RWPE2 (cell line): ENCODE results near the gene LAPTM5.
A peak's percentile ranks its signal among the peaks of the same experiment; 100 is the strongest.

ENCODE experiments used
- ATAC-seq: fragments of 200-7000 bp; cut with Tn5 transposase; 3 replicates; pipeline ENCODE4 v1.9.1; 2021; ENCODE audit warnings: low read depth
- DNase-seq: peaks from one replicate; pipeline ENCODE4 v3.0.0-alpha.2; 2020; ENCODE audit warnings: low spot score
- H3K27ac ChIP-seq: fragments of 450-650 bp; 2 replicates; pipeline ENCODE4 v1.5.1; 2017; ENCODE audit warnings: mild to moderate bottlenecking; ENCODE audit not compliant: poor library complexity, severe bottlenecking
- H3K27me3 ChIP-seq: fragments of 250-450 bp; sonication (Bioruptor Pico); 2 replicates; pipeline ENCODE4 v1.5.1; 2021; ENCODE audit warnings: mild to moderate bottlenecking, moderate library complexity; ENCODE audit not compliant: insufficient read depth, poor library complexity, severe bottlenecking
- H3K36me3 ChIP-seq: fragments of 250-450 bp; sonication (Bioruptor Pico); 2 replicates; pipeline ENCODE4 v1.5.1; 2020; ENCODE audit warnings: low read depth, mild to moderate bottlenecking, moderate library complexity
- H3K4me1 ChIP-seq: fragments of 250-450 bp; sonication (Bioruptor Pico); 2 replicates; pipeline ENCODE4 v1.5.1; 2021; ENCODE audit warnings: mild to moderate bottlenecking, moderate library complexity; ENCODE audit not compliant: insufficient read depth, poor library complexity, severe bottlenecking
- H3K4me3 ChIP-seq: fragments of 250-450 bp; sonication (Bioruptor Pico); 2 replicates; pipeline ENCODE4 v1.5.1; 2021; ENCODE audit warnings: mild to moderate bottlenecking, moderate library complexity; ENCODE audit not compliant: severe bottlenecking
- H3K9me3 ChIP-seq: fragments of 250-450 bp; sonication (Bioruptor Pico); 2 replicates; pipeline ENCODE4 v1.5.1; 2021; ENCODE audit warnings: mild to moderate bottlenecking, moderate library complexity; ENCODE audit not compliant: severe bottlenecking
- TF ChIP-seq, protein P1 (sequence below): fragments of 450-650 bp; IDR thresholded peaks from one replicate; pipeline ENCODE4 v1.5.1; 2017; ENCODE audit warnings: mild to moderate bottlenecking, moderate library complexity; ENCODE audit not compliant: poor library complexity, severe bottlenecking

LAPTM5 gene

DNA sequence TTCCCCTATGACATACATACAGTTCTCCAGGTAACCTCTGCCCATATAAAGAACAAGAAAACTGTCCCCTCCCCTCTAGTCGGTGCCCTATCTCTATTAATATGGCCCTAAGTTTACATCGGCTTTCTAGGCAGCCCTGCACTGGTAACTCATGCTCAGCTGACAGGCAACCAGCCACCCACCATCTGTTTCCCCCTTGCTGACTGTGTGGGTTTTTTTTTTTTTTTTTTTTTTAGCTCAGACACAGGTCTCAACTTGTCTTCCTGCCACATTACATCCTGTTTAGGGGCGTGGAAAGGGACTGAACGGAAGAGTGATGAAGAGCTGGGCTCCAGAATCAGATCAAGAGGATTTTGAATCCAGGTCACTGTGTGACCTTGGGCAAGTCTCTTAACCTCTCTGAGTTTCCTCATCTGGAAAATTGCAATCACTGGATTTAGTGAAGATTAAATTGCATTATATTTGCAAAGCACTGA is 14.0 kb downstream of the LAPTM5 start:
- no peak overlapping the region for H3K27ac ChIP-seq
- peak; percentile 18; the same call in 1 of the 3 replicates for ATAC-seq
- no peaks in the 10 kb centered on the region for H3K36me3 ChIP-seq

DNA sequence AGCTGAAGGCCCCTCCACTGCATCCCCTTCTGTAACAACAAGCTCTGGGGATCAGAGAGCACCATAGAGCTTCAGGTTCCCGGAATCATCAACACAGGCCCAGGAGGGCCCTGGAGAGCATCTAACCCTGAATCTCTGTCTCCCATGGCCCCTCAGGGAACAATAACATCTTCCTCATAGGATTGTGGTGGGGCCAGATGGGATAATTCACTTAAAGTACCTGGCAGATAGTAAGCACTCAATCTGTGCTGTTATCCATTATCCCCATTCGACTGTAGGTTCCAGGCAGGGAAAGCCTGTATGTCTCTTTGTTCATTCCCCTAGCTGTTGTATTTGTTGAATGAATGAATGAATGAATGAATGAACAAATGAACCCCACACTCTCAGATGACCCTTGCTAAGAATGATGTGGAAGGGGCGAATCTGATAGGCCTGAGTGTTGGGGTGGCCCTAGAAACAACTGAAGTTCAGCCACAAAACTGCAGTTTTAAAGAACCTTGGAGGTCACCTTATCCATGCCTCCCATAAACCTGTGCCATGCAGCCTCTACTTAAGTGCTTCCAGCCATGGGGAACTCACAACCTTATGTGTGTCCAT is 14.5 kb downstream of the LAPTM5 start:
- DNase-seq (no peak), ATAC-seq (no peak)
- Histone ChIP-seq H3K27me3 (no peaks in the 10 kb centered on the region), H3K4me1 (peaks cover 22% of the 10 kb centered on the region), H3K4me3 (no peak overlapping the region), H3K9me3 (no peaks in the 10 kb centered on the region), H3K36me3 (no peaks in the 10 kb centered on the region), H3K27ac (no peak overlapping the region)
- TF ChIP-seq, protein P1, sequence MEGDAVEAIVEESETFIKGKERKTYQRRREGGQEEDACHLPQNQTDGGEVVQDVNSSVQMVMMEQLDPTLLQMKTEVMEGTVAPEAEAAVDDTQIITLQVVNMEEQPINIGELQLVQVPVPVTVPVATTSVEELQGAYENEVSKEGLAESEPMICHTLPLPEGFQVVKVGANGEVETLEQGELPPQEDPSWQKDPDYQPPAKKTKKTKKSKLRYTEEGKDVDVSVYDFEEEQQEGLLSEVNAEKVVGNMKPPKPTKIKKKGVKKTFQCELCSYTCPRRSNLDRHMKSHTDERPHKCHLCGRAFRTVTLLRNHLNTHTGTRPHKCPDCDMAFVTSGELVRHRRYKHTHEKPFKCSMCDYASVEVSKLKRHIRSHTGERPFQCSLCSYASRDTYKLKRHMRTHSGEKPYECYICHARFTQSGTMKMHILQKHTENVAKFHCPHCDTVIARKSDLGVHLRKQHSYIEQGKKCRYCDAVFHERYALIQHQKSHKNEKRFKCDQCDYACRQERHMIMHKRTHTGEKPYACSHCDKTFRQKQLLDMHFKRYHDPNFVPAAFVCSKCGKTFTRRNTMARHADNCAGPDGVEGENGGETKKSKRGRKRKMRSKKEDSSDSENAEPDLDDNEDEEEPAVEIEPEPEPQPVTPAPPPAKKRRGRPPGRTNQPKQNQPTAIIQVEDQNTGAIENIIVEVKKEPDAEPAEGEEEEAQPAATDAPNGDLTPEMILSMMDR = no peak

More for the DNA sequence above, 14.0 kb downstream of the LAPTM5 start:
- Histone ChIP-seq H3K9me3 (no peaks in the 10 kb centered on the region), H3K4me1 (peaks cover 28% of the 10 kb centered on the region), H3K4me3 (no peak overlapping the region), H3K27me3 (no peaks in the 10 kb centered on the region)
- TF ChIP-seq, protein P1 = no peak
- no peak for DNase-seq

DNA sequence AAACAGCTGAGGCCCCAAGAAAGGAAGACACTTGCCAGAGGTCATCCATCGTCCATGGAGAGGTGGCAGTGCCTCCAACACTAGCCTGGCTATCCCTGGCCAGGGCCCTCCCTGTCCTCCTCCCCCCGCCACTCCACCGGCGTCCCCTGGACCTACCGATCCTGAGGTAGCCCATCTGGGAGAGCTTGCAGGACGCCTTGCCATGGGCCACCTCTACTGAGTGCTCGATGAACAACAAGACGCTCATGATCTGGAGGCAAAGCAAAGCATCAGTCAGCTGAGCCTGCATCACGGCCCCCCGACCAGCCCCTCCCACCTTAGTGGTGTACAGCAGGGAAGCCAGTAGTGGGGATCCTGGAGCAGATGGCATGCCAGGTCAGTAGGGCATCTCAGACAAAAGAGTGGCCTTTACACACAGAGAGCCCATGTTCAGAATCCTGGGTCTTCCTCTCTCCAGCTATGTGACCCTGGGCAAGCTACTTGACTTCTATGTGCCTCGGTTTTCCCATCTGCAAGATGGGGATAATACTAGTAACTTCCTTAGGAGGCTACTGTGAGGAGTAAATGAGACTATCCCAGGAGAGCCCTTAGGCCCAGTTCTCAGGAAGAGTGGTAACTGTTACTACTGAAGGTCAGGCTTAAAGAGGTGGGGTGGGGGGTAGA is 15.1 kb downstream of the LAPTM5 start:
- Histone ChIP-seq H3K27me3 (no peaks in the 10 kb centered on the region), H3K4me1 (peaks cover 19% of the 10 kb centered on the region), H3K4me3 (no peak overlapping the region), H3K27ac (no peak overlapping the region), H3K9me3 (no peaks in the 10 kb centered on the region), H3K36me3 (no peaks in the 10 kb centered on the region)
- DNase-seq (no peak), ATAC-seq (no peak)
- TF ChIP-seq, protein P1 = no peak

DNA sequence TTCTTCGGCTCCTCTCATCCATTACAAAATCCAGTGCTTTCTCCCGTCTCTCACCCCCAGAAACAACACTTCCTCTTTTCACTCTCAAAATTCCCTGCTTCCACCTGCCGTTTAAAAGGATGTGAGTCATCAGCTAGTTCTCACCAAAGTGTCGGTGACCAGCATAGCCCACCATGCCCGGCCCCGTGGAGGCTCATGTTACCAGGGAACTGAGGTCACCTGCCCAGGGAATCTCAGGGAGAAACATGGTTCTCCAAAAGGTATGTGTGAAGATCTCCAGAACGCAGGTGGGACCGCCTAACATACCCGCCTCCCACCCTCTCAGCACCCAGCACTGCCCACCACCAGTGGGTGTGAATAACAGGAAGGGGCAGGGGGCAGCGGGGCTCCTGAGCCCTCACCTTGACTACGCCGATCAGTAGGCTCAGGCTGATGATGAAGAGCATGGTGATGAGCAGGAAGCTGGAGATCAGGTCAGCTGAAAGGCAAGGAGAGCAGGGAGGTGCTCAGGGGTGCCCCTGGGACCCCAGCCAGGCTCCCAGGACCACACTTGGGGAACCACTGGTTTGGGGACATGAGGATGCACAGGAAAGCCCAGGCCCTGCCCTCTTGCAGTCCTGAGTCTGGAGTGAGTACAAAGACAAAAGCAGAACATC is 16.2 kb downstream of the LAPTM5 start:
- no peaks in the 10 kb centered on the region for H3K27me3 ChIP-seq
- no peaks in the 10 kb centered on the region for H3K9me3 ChIP-seq
- peaks cover 19% of the 10 kb centered on the region for H3K4me1 ChIP-seq
- no peak overlapping the region for H3K4me3 ChIP-seq
- no peak overlapping the region for H3K27ac ChIP-seq
- TF ChIP-seq, protein P1 = no peak
- no peaks in the 10 kb centered on the region for H3K36me3 ChIP-seq
- ATAC-seq = peak; percentile 47; the same call in 2 of the 3 replicates
- no peak for DNase-seq
